ENCODE results near the gene HAGH.

The HAGH gene

GRCh38 chr16:1791943-1792812 is 34.4 kb downstream of the HAGH start:
- Mint-ChIP-seq H3K27ac (no peak overlapping the region), H3K36me3 (ENCODE audit: low read depth) (peaks cover 12% of the 10 kb centered on the region), H3K4me3 (no peak overlapping the region), H3K27me3 (ENCODE audit: low read depth, poor library complexity) (no peaks in the 10 kb centered on the region), H3K4me1 (no peaks in the 10 kb centered on the region), H3K9me3 (peaks cover 9% of the 10 kb centered on the region)
- no peak for TF ChIP-seq CTCF (IDR thresholded peaks at IDR 0.05)
- DNase-seq = no peak

- H3K9me3 Mint-ChIP-seq = peaks cover under 1% of the 10 kb centered on the region
- peaks cover 5% of the 10 kb centered on the region for H3K36me3 Mint-ChIP-seq (ENCODE audit: low read depth)
- DNase-seq = no peak
- H3K27me3 Mint-ChIP-seq (ENCODE audit: low read depth, poor library complexity) = no peaks in the 10 kb centered on the region
- TF ChIP-seq CTCF (IDR thresholded peaks at IDR 0.05) = no peak
- H3K4me3 Mint-ChIP-seq = no peak overlapping the region
- no peak overlapping the region for H3K27ac Mint-ChIP-seq
- no peaks in the 10 kb centered on the region for H3K4me1 Mint-ChIP-seq
Measured at GRCh38 chr16:1791256-1791942, 35.2 kb downstream of the HAGH start.

- Mint-ChIP-seq H3K27me3 (ENCODE audit: low read depth, poor library complexity) (no peaks in the 10 kb centered on the region), H3K4me1 (no peaks in the 10 kb centered on the region), H3K27ac (no peak overlapping the region), H3K9me3 (no peaks in the 10 kb centered on the region), H3K36me3 (ENCODE audit: low read depth) (no peaks in the 10 kb centered on the region), H3K4me3 (no peak overlapping the region)
- DNase-seq = no peak
- no peak for TF ChIP-seq CTCF (IDR thresholded peaks at IDR 0.05)
Measured at GRCh38 chr16:1790611-1791255, 35.9 kb downstream of the HAGH start.

- H3K27ac Mint-ChIP-seq = no peak overlapping the region
- no peak for TF ChIP-seq CTCF (IDR thresholded peaks at IDR 0.05)
- H3K36me3 Mint-ChIP-seq (ENCODE audit: low read depth) = no peaks in the 10 kb centered on the region
- peaks cover under 1% of the 10 kb centered on the region for H3K4me1 Mint-ChIP-seq
- H3K27me3 Mint-ChIP-seq (ENCODE audit: low read depth, poor library complexity) = no peaks in the 10 kb centered on the region
- no peak overlapping the region for H3K4me3 Mint-ChIP-seq
- no peak for DNase-seq
- no peaks in the 10 kb centered on the region for H3K9me3 Mint-ChIP-seq
Measured at GRCh38 chr16:1790261-1790610, 36.4 kb downstream of the HAGH start.

- Mint-ChIP-seq H3K4me1 (peaks cover 5% of the 10 kb centered on the region), H3K9me3 (no peaks in the 10 kb centered on the region), H3K27ac (no peak overlapping the region), H3K27me3 (ENCODE audit: low read depth, poor library complexity) (no peaks in the 10 kb centered on the region), H3K36me3 (ENCODE audit: low read depth) (no peaks in the 10 kb centered on the region), H3K4me3 (no peak overlapping the region)
- peak; percentile 3 for DNase-seq
- no peak for TF ChIP-seq CTCF (IDR thresholded peaks at IDR 0.05)
Measured at GRCh38 chr16:1789643-1790045, 37.0 kb downstream of the HAGH start.

Measured in nephron progenitor cell (in vitro differentiated cells).